NCI-H146 treated with DMSO at 0.1 percent for 48 hours (cell line): ENCODE data around the gene UMPS.

Source experiments
- DNase-seq: peaks from one replicate; lab custom pipeline; 2025; ENCODE audit not compliant: unreplicated experiment; lab: John Stamatoyannopoulos, UW

The UMPS gene

DNA sequence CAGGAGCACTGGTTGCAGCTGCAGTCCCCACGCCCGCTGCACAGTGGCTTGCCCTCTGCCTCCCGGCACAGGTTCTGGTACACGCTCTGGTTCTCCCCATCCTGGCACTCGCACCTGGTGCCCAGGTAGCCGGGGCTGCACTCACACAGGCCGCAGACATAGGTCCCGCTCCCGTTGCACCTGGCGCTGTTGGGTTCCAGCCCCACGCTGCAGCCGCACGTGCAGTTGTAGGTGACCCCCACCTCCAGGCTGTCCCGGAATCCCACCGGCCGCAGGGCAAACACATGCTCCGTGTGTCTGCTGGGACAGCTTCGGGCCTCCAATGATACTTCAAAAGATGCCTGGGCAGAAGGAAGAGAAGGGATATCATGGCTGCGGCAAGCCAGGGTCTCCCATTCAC, 66.2 kb downstream of the UMPS start:
- DNase-seq: no peak

DNA sequence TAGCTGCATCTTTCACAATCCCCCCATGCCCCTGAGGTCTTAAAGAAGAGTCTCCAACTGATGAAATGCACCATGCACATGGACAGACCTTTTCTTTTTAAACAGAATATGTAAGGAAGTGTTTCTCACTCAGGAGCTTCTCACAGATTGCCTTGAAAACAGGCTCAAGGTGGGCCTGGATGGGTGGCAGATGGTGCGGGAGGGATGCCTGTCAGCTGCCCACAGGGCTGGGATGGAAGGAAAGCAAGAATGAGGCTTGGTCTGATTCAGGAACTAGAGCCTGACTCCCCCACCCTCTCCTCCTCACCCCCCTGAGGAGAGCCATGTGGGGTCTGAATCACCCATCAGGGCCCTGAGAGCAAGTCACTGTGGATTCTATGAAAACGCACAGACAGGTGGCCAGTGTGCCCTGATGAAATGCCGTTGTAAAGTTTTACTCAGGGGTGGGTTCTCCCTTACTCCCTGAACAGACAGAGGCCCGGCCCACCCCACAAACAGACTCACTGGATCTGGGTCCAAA, 67.2 kb downstream of the UMPS start:
- no peak for DNase-seq
